Hematopoietic multipotent progenitor cell (in vitro differentiated cells): Measurements from ENCODE around the gene FAM3C. TPM values are rescaled to one million over a fixed set of nuclear protein-coding genes. Genes with fewer than 3 reads are reported as not detected.
"Not testable (repeated sequence)": the region's sequence is repeated elsewhere in the genome, so short reads cannot be mapped to it uniquely, and the experiment has no call there.

Source experiments
- DNase-seq, 3 donors: peaks; one replicate each; pipeline ENCODE4 v3.0.0-alpha.2; 2011 to 2015; ENCODE audit warnings: low read depth in 2 of 3, low spot score in 2 of 3
- total RNA-seq: library from RNA; depleted of rRNA; stranded (reverse); fragments of >200 nt; gene quantifications from one replicate; pipeline ENCODE4 v1.2.3, GENCODE V29; 2012

Gene FAM3C
- total RNA-seq, 1 donor, result 6.7 TPM

DNA sequence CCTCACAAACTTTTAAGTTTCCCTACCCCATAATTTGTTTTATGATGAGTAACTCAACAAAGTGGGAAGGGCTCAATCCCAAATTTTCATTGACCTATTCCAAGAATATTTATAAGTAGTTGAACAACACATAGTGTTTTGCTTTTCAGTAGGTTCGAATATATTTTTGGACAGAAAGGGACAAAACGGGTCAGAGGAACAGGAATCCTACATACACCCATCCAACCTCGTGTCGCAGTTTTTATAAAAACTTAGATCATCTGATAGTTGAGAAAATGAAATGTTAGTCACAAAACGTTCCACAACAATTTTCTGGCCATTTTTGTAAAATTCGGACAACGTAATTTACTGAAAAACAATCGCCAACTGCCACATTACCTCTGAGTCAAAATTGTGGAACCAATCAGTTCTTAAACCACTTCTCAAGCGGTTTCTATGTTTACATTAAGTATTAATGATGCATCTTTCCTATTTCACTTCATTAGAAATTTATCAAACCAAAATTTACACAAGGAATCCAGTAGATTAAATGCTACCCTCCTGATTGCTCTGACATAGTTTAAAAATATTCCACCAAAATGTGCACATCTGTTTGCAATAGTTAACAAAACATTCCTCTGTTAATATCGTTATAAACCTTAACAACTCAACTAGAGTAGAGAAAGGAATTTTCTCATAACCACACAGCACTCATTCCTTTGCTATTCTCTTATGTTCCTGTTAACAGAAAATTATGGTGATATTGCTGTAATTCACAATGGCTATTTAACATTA, 61.0 kb downstream of the FAM3C start:
- DNase-seq, result no peak

- no peak for DNase-seq
Measured at GRCh38 chr7:121334376-121334775, 61.7 kb downstream of the FAM3C start.

DNA sequence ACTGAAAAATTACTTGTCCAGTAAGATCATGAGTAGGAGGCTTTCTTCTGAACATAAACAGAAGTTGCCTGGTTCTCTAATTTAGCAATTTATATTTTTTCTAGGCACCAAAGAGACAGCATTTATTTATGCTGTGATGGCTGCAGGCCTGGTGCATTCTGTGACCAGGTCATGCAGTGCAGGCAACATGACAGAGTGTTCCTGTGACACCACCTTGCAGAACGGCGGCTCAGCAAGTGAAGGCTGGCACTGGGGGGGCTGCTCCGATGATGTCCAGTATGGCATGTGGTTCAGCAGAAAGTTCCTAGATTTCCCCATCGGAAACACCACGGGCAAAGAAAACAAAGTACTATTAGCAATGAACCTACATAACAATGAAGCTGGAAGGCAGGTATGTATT, 64.5 kb downstream of the FAM3C start:
- no peak for DNase-seq

GRCh38 chr7:121331048-121331447, 65.1 kb downstream of the FAM3C start:
- DNase-seq, result no peak

DNA sequence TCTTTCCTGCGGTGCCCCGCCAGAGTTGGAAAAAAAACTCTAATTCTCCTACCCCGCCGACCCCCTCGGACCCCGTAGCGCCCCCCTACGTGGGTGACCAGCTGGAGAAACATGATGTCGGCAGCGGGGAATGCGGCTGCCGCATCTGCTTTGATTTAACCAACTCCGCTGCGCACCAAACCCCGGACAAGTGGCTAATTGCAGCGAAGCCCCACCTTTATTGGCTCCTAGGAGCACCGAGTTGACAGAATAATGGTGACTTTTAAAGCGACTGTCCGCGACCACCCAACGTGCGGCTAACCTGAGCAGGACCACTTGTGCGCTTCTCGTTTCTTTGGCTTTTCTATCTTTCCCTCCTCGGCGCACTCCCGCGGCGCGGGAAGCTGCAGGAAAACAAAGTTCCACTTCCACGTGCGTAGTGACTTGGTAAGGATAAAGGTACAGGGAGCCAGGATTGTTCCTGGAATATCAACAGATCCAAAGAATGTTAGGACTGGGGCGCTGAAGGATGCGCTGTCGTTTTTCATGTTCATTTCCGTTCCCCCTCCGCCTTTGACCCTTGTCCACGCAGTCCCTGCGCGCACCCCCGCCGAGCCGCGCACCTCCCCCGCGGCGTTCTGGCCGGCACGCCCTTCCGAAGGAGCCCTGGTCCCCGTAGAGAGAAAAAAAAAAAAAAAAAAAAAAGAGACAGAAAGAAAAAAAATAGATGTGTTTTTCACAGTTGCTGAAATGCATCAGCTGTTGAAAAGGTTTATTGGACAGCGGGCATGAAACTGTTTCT, 65.9 kb downstream of the FAM3C start:
- DNase-seq, result no peak

- peak in 1 of 3 donors; percentile 17 for DNase-seq
Measured at GRCh38 chr7:121329191-121330052, 66.7 kb downstream of the FAM3C start.

GRCh38 chr7:121328508-121329190, 67.5 kb downstream of the FAM3C start, which contains the start of gene WNT16:
Gene WNT16 (plus strand): TSS chr7:121329000. CDS start chr7:121329293, 293 bp downstream.
- no peak for DNase-seq

DNA sequence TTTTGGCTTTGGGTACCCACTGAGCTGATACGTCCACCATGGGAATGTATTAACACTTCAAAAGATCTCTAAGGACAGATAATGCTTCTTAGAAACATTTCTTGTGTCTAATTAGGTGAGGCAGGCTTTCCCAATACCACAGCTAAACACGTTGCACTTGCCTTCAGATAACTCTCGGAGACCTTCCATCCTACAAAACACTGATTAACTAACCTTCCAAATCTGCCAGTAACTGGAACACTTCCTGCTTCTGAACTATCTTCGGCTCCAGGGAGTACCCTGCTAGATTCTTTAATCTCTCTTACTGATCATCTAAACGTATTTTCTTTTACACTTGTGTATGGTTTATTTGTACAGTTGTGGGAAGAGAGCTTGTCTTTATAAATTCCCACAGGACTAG, 68.4 kb downstream of the FAM3C start:
- no peak for DNase-seq

DNA sequence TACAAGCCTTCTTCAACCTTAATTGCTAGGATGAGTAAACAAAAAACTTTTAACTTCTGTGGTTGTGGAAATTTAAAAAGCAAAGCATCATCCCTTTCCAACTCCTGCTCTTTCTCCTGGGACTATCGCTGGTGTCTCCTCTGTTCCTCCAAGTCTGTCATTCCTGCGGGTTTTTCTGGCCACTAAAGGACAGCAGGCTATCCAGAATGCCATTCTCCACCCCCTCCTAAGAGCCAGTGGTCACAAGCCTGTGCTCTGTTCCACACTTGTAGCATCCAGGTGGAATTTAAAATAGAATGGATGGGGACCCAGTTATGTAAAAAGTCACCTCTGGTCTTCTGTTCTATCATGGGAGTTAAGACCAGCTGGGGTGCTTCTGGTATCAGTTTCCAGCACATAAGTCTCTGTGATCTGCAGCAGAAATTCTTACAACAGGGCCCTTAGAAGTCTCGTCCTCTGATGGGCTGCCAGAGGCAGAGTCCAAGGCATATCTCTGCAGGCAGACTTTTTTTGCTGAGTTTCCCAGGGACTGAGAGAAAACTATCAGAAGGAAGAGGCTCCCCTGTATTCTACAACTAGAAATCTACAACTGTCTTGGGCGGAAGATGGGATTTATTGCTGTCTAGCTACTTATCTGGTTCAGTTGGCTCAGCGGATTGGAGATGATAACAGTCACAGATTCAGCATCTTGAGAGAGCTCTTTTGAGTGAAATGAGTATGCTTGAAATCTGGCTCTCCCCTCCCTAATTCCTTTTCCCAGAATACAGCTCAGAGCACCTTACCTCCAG, 72.4 kb downstream of the FAM3C start:
- DNase-seq, result no peak

DNA sequence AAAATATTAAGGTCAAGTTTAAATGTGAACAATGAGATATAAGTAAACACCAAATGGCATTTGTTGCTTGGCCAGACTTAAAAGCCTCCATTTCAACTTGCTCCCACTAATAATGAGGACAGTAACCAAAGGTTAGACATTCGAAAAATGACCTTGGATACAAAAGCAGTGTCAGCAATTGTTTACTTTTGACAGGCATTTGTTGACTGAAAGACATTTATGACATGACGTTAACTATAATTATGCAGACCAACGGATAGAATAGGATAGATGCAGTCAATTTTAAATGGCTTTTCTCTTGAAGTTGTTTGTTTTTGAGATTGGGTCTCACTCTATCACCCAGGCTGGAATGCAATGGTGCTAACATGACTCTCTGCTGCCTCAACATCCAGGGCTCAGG, 73.6 kb downstream of the FAM3C start:
- no peak for DNase-seq

- not testable (repeated sequence) for DNase-seq
Measured at GRCh38 chr7:121315170-121315569, 80.9 kb downstream of the FAM3C start.

DNA sequence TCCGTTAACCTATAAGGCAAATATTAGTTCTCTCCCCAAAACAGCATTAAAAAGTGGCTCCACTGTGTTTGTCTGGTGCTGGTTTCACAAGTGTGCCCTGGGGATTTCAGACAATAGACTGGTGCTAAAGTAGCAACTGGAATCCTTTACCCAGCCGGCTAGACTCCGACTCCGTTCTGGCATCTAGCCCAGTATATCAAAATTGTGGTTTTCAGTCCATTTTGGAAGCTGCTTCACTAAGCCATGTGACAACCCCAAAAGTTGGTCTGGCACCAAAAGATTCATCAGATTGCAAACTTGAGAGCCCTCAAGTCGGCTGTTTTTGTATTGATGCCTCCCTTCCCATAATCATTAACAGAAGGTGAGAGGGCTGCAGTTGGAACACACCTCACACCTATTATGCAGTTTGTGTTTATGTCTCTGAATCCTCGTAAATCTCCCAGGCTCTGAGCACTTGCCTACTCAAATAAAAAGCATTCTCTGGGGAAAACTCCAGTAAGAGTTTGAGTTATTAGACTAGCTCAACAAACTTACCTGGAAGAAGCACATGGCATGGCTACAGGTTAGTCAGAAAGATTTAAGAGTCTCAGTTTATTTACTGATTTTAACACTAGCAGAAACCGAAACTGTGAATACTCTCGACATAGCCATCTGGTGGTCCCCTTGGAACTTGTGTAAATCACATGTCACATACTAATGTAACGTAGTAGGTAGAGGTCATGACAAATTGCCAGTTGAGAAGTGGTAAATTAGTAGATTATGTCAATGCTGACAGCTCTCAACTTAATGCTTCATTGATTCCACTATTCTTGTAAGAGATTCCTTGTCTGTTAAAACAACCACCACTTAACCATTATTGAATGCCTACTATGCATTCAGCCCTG, 82.1 kb downstream of the FAM3C start:
- no peak for DNase-seq

- no peak for DNase-seq
Measured at GRCh38 chr7:121313220-121313792, 82.8 kb downstream of the FAM3C start.

- DNase-seq, result no peak
Measured at GRCh38 chr7:121307021-121307574, 89.0 kb downstream of the FAM3C start.

- no peak for DNase-seq
Measured at GRCh38 chr7:121306565-121306964, 89.5 kb downstream of the FAM3C start.

GRCh38 chr7:121305109-121305508, 91.0 kb downstream of the FAM3C start:
- DNase-seq, result no peak

GRCh38 chr7:121304102-121304658, 91.9 kb downstream of the FAM3C start:
- no peak for DNase-seq
